Ovary (tissue), 9 donors: ENCODE results near the gene NT5C1A. TPM values are rescaled to one million over a fixed set of nuclear protein-coding genes. Genes with fewer than 3 reads are reported as not detected.

ENCODE experiments used
- DNase-seq, 5 donors: peaks; one replicate each; pipeline ENCODE4 v3.0.0-alpha.2; 2019 to 2020
- H3K27ac ChIP-seq, 2 donors: fragments of 200-600 bp; one replicate each; pipeline versions ENCODE4 v1.5.1 to v1.8.0; 2019 to 2022
- H3K27me3 ChIP-seq: fragments of 200-600 bp; one replicate; pipeline ENCODE4 v1.8.0; 2022
- H3K36me3 ChIP-seq: fragments of 200-600 bp; sonication (generic); one replicate; pipeline ENCODE4 v1.5.1; 2019
- H3K4me1 ChIP-seq: one replicate; pipeline ENCODE4 v1.8.1; 2013; ENCODE audit warnings: mild to moderate bottlenecking, moderate library complexity; ENCODE audit not compliant: insufficient read depth
- H3K4me3 ChIP-seq: fragments of 200-600 bp; sonication (generic); one replicate; pipeline ENCODE4 v1.5.1; 2017
- H3K9me3 ChIP-seq, 2 donors: fragments of 200-600 bp in 1 of 2; sonication (generic) in 1 of 2; one replicate each; pipeline versions ENCODE4 v1.5.1 to v1.8.1; 2013 to 2019; ENCODE audit warnings: mild to moderate bottlenecking in 1 of 2, moderate library complexity in 1 of 2
- EP300 ChIP-seq: sonication (generic); formaldehyde crosslinking; IDR thresholded peaks from one replicate; pipeline ENCODE4 v1.6.1; 2017; ENCODE audit warnings: antibody characterized with exemption
- POLR2A ChIP-seq: fragments of 450-650 bp; IDR thresholded peaks from one replicate; pipeline ENCODE4 v1.6.1; 2017; ENCODE audit warnings: antibody characterized with exemption, mild to moderate bottlenecking, moderate library complexity
- WGBS, 3 donors: extraction: QIAGEN DNeasy Blood & Tissue Kit in 1 of 3; methylation state at CpG; one replicate each; pipeline versions ENCODE4 v1.1.5 to v1.1.7; 2013 to 2017; 5-methylcytosine and 5-hydroxymethylcytosine counted together
- intact Hi-C, 4 donors: fragments of 100-400 bp; cut with DNase I; formaldehyde crosslinking; loops; one replicate each; pipeline versions ENCODE4 v1.11.0 to v1.15.1; 2022 to 2023
- polyA plus RNA-seq, 2 donors: library from polyadenylated mRNA; stranded (reverse); fragments of 200-250 nt in 1 of 2; fragments of 350-450 nt in 1 of 2; fragmentation: Illumina TruSeq in 1 of 2; extraction: RNeasy Lipid Tissue Mini Kit (QIAGEN cat#74804) in 1 of 2; gene quantifications; one replicate each; pipeline ENCODE4 v1.2.3, GENCODE V29; 2013 to 2014
- total RNA-seq, 7 donors: library from RNA; depleted of rRNA in 2 of 7; stranded (reverse); fragments of >200 nt in 2 of 7; fragmentation: NEBNext Ultra II Directional in 3 of 7; extraction: Animal tissue kit (Norgen Biotek cat#: 25700) in 3 of 7; gene quantifications; one replicate each; pipeline versions ENCODE4 v1.1.0 to v1.2.4, GENCODE V29; 2016 to 2023
- TF ChIP-seq, protein P1 (sequence below), 3 donors: fragments of 450-650 bp in 2 of 3; fragments of 200-600 bp in 1 of 3; IDR thresholded peaks; one replicate each; pipeline versions ENCODE4 v1.5.1 to v1.8.0; 2016 to 2022; ENCODE audit warnings: antibody characterized with exemption in 3 of 3, mild to moderate bottlenecking in 1 of 3
- donor health status: DM: no; HTN: no; CAD: no; lungs with moderate emphysema.
- donor health status: DM: no; HTN: no; CAD: no.
- donor health status: Bipolar disorder and iron deficiency.
- donor health status: DM: yes; HTN: yes; CAD: no.
- donor health status: DM: no; HTN: no; CAD: no.
- donor health status: DM: yes; HTN: yes; CAD: no.

Gene NT5C1A
- total and polyA plus RNA-seq, 9 donors: 0.15 to 2.4 (median 1.5) TPM; not detected in 2

DNA sequence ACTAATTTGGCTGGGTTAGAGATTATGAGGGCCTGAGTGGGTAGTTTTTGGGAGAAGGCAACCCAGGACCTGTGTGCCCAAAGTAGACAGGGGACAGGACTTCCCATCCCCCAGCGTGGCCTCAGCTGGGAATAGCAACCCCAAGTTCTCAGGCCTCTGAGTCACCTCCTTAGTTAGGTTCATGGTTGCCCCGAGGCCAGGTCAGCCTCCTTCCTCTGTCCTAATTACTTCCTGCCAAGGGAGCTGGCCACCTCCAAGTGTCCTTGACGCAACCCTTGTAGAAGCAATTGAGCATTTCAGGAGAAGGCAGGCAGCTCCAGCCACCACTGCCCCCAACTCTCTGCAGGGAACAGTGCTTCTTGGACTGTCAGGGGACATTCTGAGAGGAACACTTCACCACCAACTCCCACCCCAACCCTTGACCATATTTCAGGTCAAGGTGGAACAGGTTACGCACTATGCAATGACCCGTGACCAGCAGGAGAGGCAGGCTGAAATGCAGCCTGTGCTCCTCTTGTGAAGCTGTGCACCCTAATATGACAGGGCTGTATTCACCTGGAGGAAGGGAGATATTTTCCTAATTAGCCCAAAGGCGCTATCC, 5.1 kb upstream of the NT5C1A start:
- H3K4me1 ChIP-seq: no peaks in the 10 kb centered on the region
- H3K27me3 ChIP-seq: no peaks in the 10 kb centered on the region
- intact Hi-C loops: no loop called here
- H3K4me3 ChIP-seq: no peak overlapping the region
- DNase-seq: no peak
- TF ChIP-seq, protein P1, sequence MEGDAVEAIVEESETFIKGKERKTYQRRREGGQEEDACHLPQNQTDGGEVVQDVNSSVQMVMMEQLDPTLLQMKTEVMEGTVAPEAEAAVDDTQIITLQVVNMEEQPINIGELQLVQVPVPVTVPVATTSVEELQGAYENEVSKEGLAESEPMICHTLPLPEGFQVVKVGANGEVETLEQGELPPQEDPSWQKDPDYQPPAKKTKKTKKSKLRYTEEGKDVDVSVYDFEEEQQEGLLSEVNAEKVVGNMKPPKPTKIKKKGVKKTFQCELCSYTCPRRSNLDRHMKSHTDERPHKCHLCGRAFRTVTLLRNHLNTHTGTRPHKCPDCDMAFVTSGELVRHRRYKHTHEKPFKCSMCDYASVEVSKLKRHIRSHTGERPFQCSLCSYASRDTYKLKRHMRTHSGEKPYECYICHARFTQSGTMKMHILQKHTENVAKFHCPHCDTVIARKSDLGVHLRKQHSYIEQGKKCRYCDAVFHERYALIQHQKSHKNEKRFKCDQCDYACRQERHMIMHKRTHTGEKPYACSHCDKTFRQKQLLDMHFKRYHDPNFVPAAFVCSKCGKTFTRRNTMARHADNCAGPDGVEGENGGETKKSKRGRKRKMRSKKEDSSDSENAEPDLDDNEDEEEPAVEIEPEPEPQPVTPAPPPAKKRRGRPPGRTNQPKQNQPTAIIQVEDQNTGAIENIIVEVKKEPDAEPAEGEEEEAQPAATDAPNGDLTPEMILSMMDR (IDR thresholded peaks at IDR 0.05): no peak
- no peak for TF ChIP-seq POLR2A
- TF ChIP-seq EP300: no peak
- WGBS, 3 donors: 78 to 87% (median 80%) methylated on average over 6 of the region's 6 CpGs
- no peaks in the 10 kb centered on the region for H3K36me3 ChIP-seq
- H3K27ac ChIP-seq: no peak overlapping the region
- no peaks in the 10 kb centered on the region for H3K9me3 ChIP-seq

DNA sequence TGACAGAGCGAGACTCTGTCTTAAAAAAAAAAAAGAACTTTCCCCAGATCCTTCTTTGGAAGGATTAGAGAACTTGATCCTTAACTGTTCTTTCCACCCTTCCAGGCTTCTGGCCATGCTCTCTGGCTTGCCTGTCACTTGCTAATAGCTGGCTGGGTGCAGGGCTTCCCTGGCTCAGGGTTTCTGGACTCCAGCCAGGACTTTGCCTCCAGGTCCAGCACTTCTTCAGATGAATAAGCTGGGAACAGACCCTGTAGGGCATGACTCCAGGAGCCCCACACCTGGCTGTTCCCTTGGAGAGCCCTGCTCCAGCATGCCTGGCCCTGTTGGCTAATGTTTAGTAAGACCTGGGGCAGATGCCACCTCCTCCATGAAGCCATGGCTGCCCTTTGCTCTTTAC, 3.3 kb upstream of the NT5C1A start:
- TF ChIP-seq, protein P1 (IDR thresholded peaks at IDR 0.05): no peak
- TF ChIP-seq EP300 (no peak), POLR2A (no peak)

DNA sequence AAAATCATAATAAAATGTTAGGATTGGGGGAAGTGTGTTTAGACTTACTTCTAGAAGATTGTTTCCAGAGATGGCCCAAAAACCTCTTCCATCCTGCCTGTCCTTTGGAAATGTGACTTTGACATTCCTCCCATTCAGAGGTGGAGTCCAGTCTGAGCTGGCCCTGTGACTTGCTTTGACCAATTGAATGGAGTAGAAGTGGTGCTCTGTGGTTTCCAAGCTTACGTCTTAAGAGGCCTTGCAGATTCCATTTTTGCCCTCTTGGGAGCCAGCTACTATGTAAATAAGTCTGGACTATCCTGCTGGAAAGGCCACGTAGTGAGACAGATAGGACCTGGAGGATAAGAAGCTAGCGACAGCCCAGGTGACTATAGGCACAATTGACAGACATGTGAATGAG, 1.3 kb upstream of the NT5C1A start:
- no peak for DNase-seq
- Histone ChIP-seq H3K9me3 (no peaks in the 10 kb centered on the region), H3K4me1 (no peaks in the 10 kb centered on the region), H3K27me3 (no peaks in the 10 kb centered on the region), H3K36me3 (no peaks in the 10 kb centered on the region), H3K27ac (no peak overlapping the region), H3K4me3 (no peak overlapping the region)
- WGBS, 3 donors: 64 to 87% (median 72%) methylated on average over 3 of the region's 3 CpGs
- intact Hi-C loops: no loop called here
- TF ChIP-seq POLR2A (no peak), EP300 (no peak)
- TF ChIP-seq, protein P1 (IDR thresholded peaks at IDR 0.05): no peak

More for the DNA sequence above, 3.3 kb upstream of the NT5C1A start:
- Histone ChIP-seq H3K4me3 (no peak overlapping the region), H3K9me3 (no peaks in the 10 kb centered on the region), H3K36me3 (no peaks in the 10 kb centered on the region), H3K4me1 (no peaks in the 10 kb centered on the region), H3K27me3 (no peaks in the 10 kb centered on the region), H3K27ac (no peak overlapping the region)
- intact Hi-C loops: no loop called here
- 87 to 100% (median 100%) methylated on average over 1 of the region's 1 CpG for WGBS, 3 donors
- no peak for DNase-seq

DNA sequence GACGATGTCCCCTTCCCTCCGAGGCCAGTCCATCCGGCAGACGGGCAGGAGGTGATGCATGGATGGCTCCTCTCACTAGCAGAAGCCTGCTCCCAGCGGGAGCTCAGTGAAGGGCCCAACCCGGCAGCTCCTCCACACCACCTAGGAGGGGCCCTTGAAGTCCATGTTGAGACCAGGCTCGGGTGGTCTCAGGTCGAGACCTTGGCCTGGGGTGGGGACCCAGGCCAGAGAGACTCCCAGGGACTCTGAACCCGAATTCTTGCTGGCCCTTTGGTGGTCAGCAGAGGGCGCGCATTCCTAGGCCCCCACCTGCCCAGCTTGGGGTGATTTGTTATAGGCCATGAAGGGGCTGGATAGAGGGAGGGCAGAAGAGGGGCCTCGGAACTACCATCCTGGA, 642 bp upstream of the NT5C1A start:
- Histone ChIP-seq H3K36me3 (no peaks in the 10 kb centered on the region), H3K4me1 (no peaks in the 10 kb centered on the region), H3K9me3 (no peaks in the 10 kb centered on the region), H3K27ac (no peak overlapping the region), H3K4me3 (no peak overlapping the region), H3K27me3 (no peaks in the 10 kb centered on the region)
- DNase-seq: peak in 1 of 5 donors; percentile 61
- TF ChIP-seq, protein P1 (IDR thresholded peaks at IDR 0.05): no peak
- no peak for TF ChIP-seq EP300
- no peak for TF ChIP-seq POLR2A
- WGBS, 3 donors: 27 to 34% (median 28%) methylated on average over 11 to 12 of the region's 12 CpGs
- intact Hi-C loops: no loop called here
